Activated T-cell treated with anti-CD3 and anti-CD28 coated beads, Interleukin-2, amount 50 U/mL, for 72 hours (primary cell): ENCODE measurements around the gene WDR1. TPM values are rescaled to one million over a fixed set of nuclear protein-coding genes. Genes with fewer than 3 reads are reported as not detected.

Experiments
- ATAC-seq, 2 donors: fragments of 150-1000 bp; cut with Tn5 transposase; replicated peaks in 1 of 2; 2 replicates each; pipeline ENCODE4 v1.10.0; 2021; ENCODE audit warnings: moderate library complexity in 2 of 2, mild to moderate bottlenecking in 1 of 2
- DNase-seq, 2 donors: peaks; one replicate each; pipeline ENCODE4 v3.0.0; 2021 to 2022; ENCODE audit warnings: mixed read lengths in 1 of 2
- H3K27ac Mint-ChIP-seq: one replicate; pipeline ENCODE4 v1.8.0; 2022; ENCODE audit warnings: mild to moderate bottlenecking, moderate library complexity, mixed read lengths
- H3K27me3 Mint-ChIP-seq: one replicate; pipeline ENCODE4 v1.8.0; 2022; ENCODE audit warnings: low read depth, mixed read lengths
- H3K36me3 Mint-ChIP-seq, 2 donors: one replicate each; pipeline ENCODE4 v1.8.0; 2022; ENCODE audit warnings: mixed read lengths in 2 of 2, mild to moderate bottlenecking in 1 of 2; ENCODE audit not compliant: insufficient read depth in 2 of 2
- H3K4me1 Mint-ChIP-seq: one replicate; pipeline ENCODE4 v1.8.0; 2022; ENCODE audit warnings: low read depth, mixed read lengths
- H3K4me3 Mint-ChIP-seq, 2 donors: one replicate each; pipeline ENCODE4 v1.8.0; 2022; ENCODE audit warnings: mild to moderate bottlenecking in 2 of 2, mixed read lengths in 2 of 2, moderate library complexity in 2 of 2
- H3K9me3 Mint-ChIP-seq, 2 donors: one replicate each; pipeline ENCODE4 v1.8.0; 2022; ENCODE audit warnings: mixed read lengths in 2 of 2
- total RNA-seq, 2 donors: library from RNA; stranded (reverse); gene quantifications; one replicate each; pipeline ENCODE4 v1.2.3, GENCODE V29; 2022

Gene WDR1
- total RNA-seq, 2 donors from 2014 or later: 304 to 326 TPM

GRCh38 chr4:10069075-10069642 is 47.4 kb downstream of the WDR1 start:
- no peak overlapping the region for H3K4me3 Mint-ChIP-seq
- H3K9me3 Mint-ChIP-seq: no peaks in the 10 kb centered on the region
- DNase-seq (no peak), ATAC-seq (peak; percentile 20 to 26)
- peaks cover 5 to 27% of the 10 kb centered on the region in 2 donors for H3K36me3 Mint-ChIP-seq
- no peaks in the 10 kb centered on the region for H3K4me1 Mint-ChIP-seq
- no peak overlapping the region for H3K27ac Mint-ChIP-seq
- no peaks in the 10 kb centered on the region for H3K27me3 Mint-ChIP-seq

GRCh38 chr4:10066670-10067651 is 49.6 kb downstream of the WDR1 start:
- ATAC-seq (peak in 1 of 2 donors; percentile 19), DNase-seq (no peak)
- H3K27ac Mint-ChIP-seq: no peak overlapping the region
- no peaks in the 10 kb centered on the region for H3K27me3 Mint-ChIP-seq
- no peaks in the 10 kb centered on the region for H3K9me3 Mint-ChIP-seq
- no peaks in the 10 kb centered on the region for H3K4me1 Mint-ChIP-seq
- peaks cover 3 to 26% of the 10 kb centered on the region in 2 donors for H3K36me3 Mint-ChIP-seq
- H3K4me3 Mint-ChIP-seq: no peak overlapping the region

- Mint-ChIP-seq H3K27ac (no peak overlapping the region), H3K9me3 (no peaks in the 10 kb centered on the region), H3K36me3 (peaks cover 3 to 26% of the 10 kb centered on the region in 2 donors), H3K27me3 (no peaks in the 10 kb centered on the region), H3K4me1 (no peaks in the 10 kb centered on the region), H3K4me3 (no peak overlapping the region)
- ATAC-seq (no peak), DNase-seq (no peak)
These were observed 50.4 kb downstream of the WDR1 start for GRCh38 chr4:10066206-10066605.

- Mint-ChIP-seq H3K4me1 (no peaks in the 10 kb centered on the region), H3K4me3 (no peak overlapping the region), H3K27ac (no peak overlapping the region), H3K9me3 (no peaks in the 10 kb centered on the region), H3K36me3 (peaks cover 3 to 30% of the 10 kb centered on the region in 2 donors), H3K27me3 (no peaks in the 10 kb centered on the region)
- DNase-seq: no peak
- ATAC-seq: no peak
These were observed 52.9 kb downstream of the WDR1 start for GRCh38 chr4:10063544-10064300.

GRCh38 chr4:10061650-10062415 is 54.8 kb downstream of the WDR1 start:
- DNase-seq (no peak), ATAC-seq (no peak)
- no peaks in the 10 kb centered on the region for H3K9me3 Mint-ChIP-seq
- peaks cover 0 to 23% of the 10 kb centered on the region in 2 donors for H3K36me3 Mint-ChIP-seq
- no peak overlapping the region for H3K27ac Mint-ChIP-seq
- H3K4me1 Mint-ChIP-seq: no peaks in the 10 kb centered on the region
- no peaks in the 10 kb centered on the region for H3K27me3 Mint-ChIP-seq
- H3K4me3 Mint-ChIP-seq: no peak overlapping the region

GRCh38 chr4:10058371-10058770 is 58.2 kb downstream of the WDR1 start:
- no peaks in the 10 kb centered on the region for H3K9me3 Mint-ChIP-seq
- no peaks in the 10 kb centered on the region for H3K4me1 Mint-ChIP-seq
- no peak for DNase-seq

GRCh38 chr4:10057023-10057395 is 59.6 kb downstream of the WDR1 start:
- no peak for DNase-seq
- Mint-ChIP-seq H3K9me3 (no peaks in the 10 kb centered on the region), H3K27me3 (no peaks in the 10 kb centered on the region), H3K4me1 (no peaks in the 10 kb centered on the region), H3K36me3 (peaks cover 0 to 5% of the 10 kb centered on the region in 2 donors), H3K4me3 (no peak overlapping the region), H3K27ac (no peak overlapping the region)
- no peak for ATAC-seq

More at GRCh38 chr4:10058371-10058770, 58.2 kb downstream of the WDR1 start:
- no peaks in the 10 kb centered on the region for H3K27me3 Mint-ChIP-seq
- peaks cover 0 to 8% of the 10 kb centered on the region in 2 donors for H3K36me3 Mint-ChIP-seq
- no peak overlapping the region for H3K27ac Mint-ChIP-seq
- H3K4me3 Mint-ChIP-seq: no peak overlapping the region
- no peak for ATAC-seq

GRCh38 chr4:10056334-10057022 is 60.1 kb downstream of the WDR1 start:
- Mint-ChIP-seq H3K27ac (no peak overlapping the region), H3K4me1 (no peaks in the 10 kb centered on the region), H3K27me3 (no peaks in the 10 kb centered on the region), H3K36me3 (peaks cover 0 to 5% of the 10 kb centered on the region in 2 donors), H3K9me3 (no peaks in the 10 kb centered on the region), H3K4me3 (no peak overlapping the region)
- DNase-seq (no peak), ATAC-seq (no peak)

- Mint-ChIP-seq H3K4me3 (no peak overlapping the region), H3K27ac (no peak overlapping the region), H3K4me1 (no peaks in the 10 kb centered on the region), H3K36me3 (peaks cover 0 to 5% of the 10 kb centered on the region in 2 donors), H3K27me3 (no peaks in the 10 kb centered on the region), H3K9me3 (no peaks in the 10 kb centered on the region)
- ATAC-seq (no peak), DNase-seq (no peak)
These were observed 60.7 kb downstream of the WDR1 start for GRCh38 chr4:10055871-10056270.

GRCh38 chr4:10054571-10055041 is 62.0 kb downstream of the WDR1 start:
- H3K27me3 Mint-ChIP-seq: no peaks in the 10 kb centered on the region
- no peaks in the 10 kb centered on the region for H3K9me3 Mint-ChIP-seq
- ATAC-seq: no peak
- no peak for DNase-seq
- H3K4me1 Mint-ChIP-seq: no peaks in the 10 kb centered on the region
- no peak overlapping the region for H3K4me3 Mint-ChIP-seq
- peaks cover 0 to 4% of the 10 kb centered on the region in 2 donors for H3K36me3 Mint-ChIP-seq
- H3K27ac Mint-ChIP-seq: peak overlapping the region; percentile 30

GRCh38 chr4:10053635-10054453 is 62.8 kb downstream of the WDR1 start:
- DNase-seq: no peak
- H3K36me3 Mint-ChIP-seq: no peaks in the 10 kb centered on the region
- no peak overlapping the region for H3K27ac Mint-ChIP-seq
- H3K4me1 Mint-ChIP-seq: no peaks in the 10 kb centered on the region
- ATAC-seq: no peak
- peaks cover 0 to 3% of the 10 kb centered on the region in 2 donors for H3K9me3 Mint-ChIP-seq
- H3K4me3 Mint-ChIP-seq: no peak overlapping the region
- H3K27me3 Mint-ChIP-seq: no peaks in the 10 kb centered on the region
